Hematopoietic multipotent progenitor cell treated with erythropoietin and hydrocortisone succinate and interleukin-3 and kit ligand, for 15 days (in vitro differentiated cells): Measurements from ENCODE around the gene CLDN1.
"Not testable (repeated sequence)": the region's sequence is repeated elsewhere in the genome, so short reads cannot be mapped to it uniquely, and the experiment has no call there.

Experiments
- DNase-seq: peaks from one replicate; pipeline ENCODE4 v3.0.0-alpha.2; 2015; ENCODE audit warnings: low spot score

CLDN1 gene

DNA sequence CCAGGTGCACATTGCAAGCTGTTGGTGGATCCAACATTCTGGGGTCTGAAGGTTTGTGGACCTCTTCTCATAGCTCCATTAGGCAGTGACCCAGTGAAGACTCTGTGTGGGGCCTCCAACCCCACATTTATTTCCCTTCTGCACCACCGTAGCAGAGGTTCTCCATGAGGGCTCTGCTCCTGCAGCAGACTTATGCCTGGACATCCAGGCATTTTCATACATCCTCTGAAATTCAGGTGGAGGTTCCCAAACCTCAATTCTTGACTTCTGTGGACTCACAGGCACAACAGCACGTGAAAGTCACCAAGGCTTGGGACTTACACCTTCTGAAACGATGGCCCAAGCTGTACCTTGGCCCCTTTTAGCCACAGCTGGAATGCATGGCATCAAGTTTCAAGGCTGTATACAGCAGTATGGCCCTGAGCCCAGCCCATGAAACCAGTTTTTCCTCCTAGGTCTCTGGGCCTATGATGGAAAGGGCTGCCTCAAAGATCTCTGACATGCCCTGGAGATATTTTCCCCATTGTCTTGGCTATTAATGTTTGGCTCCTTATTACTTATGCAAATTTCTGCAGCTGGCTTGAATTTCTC, 30.2 kb downstream of the CLDN1 start:
- DNase-seq: no peak

- DNase-seq: no peak
These were observed 32.3 kb downstream of the CLDN1 start for GRCh38 chr3:190289989-190290388.

- DNase-seq: no peak
These were observed 33.4 kb downstream of the CLDN1 start for GRCh38 chr3:190288836-190289235.

- DNase-seq: no peak
These were observed 36.2 kb downstream of the CLDN1 start for GRCh38 chr3:190286014-190286413.

GRCh38 chr3:190281308-190282051, 40.8 kb downstream of the CLDN1 start:
- DNase-seq: no peak

DNA sequence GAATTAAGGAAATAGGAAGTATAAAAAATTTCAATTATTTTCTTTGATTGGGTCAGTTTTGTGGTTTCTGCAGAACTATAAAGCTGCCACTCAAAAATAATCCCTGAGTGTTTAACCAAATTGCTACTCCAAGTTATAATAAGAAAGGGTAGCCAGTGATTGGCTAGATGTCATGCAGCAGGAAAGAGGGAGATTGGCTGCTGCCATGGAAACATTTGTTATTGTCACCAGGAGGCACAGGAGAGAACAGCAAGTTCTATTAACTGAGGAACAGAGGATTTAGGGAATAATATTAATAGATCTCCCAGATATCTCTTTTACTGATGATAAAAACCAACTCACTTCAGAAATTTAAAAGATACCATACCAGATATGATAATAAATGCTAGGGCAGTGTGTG, 42.6 kb downstream of the CLDN1 start:
- no peak for DNase-seq

DNA sequence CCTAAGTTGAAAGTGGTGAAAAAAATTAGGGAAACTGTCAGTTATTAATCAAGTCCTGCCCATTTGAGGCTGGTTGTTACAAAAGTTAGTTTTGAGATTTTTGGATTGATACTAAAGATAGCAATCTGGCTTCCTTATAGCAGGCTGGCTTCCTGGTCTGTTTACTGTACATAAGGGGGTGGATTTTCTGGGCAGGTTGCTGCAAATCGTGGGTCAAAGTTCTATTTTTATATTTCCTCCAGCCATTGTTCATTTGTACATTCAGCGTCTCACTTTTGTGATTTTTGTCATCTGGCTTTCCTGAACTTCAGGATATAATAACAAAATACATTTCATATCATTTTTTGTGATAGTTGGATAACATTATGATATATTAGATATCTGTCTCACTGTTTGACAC, 49.5 kb downstream of the CLDN1 start:
- no peak for DNase-seq

DNA sequence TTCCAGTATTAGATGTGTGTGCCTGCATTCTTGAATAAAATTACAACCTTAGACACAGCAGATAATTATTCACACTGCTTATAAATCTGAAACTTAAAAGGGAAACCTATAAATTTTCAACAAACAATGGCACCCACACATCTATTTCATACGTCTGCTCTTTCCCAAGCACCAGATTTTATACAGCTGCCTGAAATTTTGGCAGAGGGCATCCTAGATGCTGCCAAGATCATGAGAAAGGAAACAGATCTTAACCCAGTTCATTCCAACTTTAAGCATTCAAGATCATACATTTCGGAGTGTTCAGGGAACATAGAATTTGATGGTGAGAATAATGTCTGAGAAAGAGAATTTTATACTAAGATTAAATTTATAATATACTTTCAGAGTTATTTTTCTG, 53.1 kb downstream of the CLDN1 start:
- no peak for DNase-seq

DNA sequence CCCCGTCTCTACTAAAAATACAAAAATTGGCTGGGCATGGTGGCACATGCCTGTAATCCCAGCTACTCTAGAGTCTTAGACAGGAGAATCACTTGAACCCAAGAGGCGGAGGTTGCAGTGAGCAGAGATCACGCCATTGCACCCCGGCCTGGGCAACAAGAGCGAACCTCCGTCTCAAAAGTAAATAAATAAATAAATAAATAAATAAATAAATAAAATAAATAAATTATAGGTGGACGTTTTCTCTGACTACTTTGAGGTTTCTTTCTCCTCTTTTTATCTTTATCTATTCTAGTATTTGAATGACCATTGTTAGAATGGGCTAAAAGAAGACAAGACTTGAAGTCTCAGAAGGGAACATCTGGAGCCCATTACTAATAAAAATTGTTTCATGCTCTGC, 54.8 kb downstream of the CLDN1 start:
- not testable (repeated sequence) for DNase-seq

DNA sequence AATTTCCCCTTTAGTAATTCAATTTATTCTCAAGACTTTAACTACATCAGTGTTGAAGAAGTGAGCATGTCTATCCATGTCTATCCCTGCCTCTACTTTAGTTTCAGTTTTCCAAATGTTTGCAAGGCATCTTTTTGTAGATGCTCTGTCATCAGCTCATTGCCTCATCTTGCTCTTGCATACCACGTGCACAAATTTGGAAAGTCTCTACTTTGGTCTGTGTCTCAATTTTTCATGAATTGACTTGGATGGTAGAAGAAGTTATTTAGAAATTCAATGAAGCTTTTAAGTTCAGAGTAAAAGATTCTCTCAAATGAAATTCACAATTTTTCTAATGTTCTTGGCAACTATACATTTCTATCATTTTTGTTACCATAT, 55.3 kb downstream of the CLDN1 start:
- DNase-seq: no peak

DNA sequence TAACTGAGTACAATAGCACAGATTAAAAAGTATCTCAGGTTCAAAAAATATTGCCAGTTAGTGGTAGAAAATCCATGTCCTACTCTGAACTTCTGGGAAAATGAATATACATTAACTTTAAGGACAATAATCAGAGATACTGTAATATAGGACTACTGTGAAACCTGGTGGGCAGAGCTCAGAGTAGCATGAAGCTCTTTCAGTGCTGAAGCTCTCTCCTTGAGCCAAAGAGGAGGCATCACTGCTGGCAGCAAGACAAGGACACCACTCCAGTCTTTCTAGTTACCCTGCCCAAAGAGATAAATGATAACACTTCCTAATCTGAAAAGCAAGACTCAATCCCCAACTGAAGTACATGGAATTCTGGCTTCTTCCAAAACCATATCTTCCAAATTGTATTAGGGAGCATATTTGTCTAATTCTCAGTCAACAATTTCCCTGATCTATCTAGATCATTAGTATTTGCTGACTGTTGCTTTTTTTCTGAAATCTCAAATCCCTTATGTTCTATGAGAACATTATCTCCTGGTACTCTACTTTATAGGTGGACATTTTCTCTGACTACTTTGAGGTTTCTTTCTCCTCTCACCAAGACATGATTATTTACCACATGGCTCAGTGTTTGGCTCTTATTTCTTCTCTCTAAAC, 55.9 kb downstream of the CLDN1 start:
- no peak for DNase-seq

GRCh38 chr3:190265796-190266195, 56.5 kb downstream of the CLDN1 start:
- no peak for DNase-seq

GRCh38 chr3:190265126-190265525, 57.1 kb downstream of the CLDN1 start:
- DNase-seq: no peak

GRCh38 chr3:190261740-190262139, 60.5 kb downstream of the CLDN1 start:
- no peak for DNase-seq

DNA sequence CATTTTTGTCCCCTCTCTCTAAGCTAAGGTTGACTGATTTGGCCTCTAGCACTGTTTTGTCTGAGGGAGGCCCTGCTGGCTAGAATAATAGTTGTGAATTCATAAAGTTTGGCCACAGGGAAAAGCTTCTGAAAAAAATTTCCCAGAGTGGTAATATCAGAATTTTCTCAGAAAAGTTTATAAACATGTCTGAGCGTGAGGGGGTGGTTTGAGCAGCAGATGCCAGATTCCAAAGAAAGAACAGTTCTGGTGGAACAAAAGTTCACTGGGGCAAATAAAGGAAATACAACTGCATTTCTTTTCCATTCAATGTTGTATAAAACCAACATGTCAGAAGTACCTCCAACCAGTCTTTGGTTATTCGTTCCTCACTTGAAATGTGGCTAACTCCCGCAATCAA, 61.2 kb downstream of the CLDN1 start:
- DNase-seq: no peak

GRCh38 chr3:190260301-190260700, 61.9 kb downstream of the CLDN1 start:
- DNase-seq: no peak

- DNase-seq: peak; percentile 11
These were observed 63.6 kb downstream of the CLDN1 start for GRCh38 chr3:190258634-190259033.
